Hepatic stellate cell (primary cell): Measurements from ENCODE around the gene ASXL2.
"Not testable (repeated sequence)": the region's sequence is repeated elsewhere in the genome, so short reads cannot be mapped to it uniquely, and the experiment has no call there.

Experiments used
- DNase-seq: peaks from one replicate; pipeline ENCODE4 v3.0.0; 2011; ENCODE audit warnings: low spot score

ASXL2 gene

DNA sequence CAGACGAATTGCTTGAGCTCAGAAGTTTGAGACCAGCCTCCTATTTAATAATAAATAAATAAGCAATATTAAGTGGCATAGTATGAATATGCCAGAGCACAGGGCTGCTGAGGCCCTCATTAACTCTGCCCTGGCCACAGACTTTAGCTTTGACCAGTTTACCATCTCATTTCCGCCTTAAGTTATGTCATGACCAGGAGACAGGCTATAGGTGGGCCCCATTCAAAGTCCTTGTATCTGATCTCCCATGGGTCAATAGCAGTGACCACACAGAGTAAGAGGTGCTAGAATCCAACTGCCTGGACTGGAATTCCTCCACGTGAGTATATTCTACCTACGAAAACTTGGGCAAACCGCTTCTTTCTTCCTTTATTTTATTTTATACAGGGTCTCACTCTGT lies 13.4 kb upstream of the ASXL2 start:
- DNase-seq, result no peak

GRCh38 chr2:25887624-25888242 lies 9.4 kb upstream of the ASXL2 start:
- DNase-seq, result no peak

- peak; percentile 70 for DNase-seq
Measured at GRCh38 chr2:25885933-25886332, 7.6 kb upstream of the ASXL2 start.

GRCh38 chr2:25881764-25882163 lies 3.5 kb upstream of the ASXL2 start:
- no peak for DNase-seq

GRCh38 chr2:25879133-25879730 lies 945 bp upstream of the ASXL2 start:
- DNase-seq, result peak; percentile 21

DNA sequence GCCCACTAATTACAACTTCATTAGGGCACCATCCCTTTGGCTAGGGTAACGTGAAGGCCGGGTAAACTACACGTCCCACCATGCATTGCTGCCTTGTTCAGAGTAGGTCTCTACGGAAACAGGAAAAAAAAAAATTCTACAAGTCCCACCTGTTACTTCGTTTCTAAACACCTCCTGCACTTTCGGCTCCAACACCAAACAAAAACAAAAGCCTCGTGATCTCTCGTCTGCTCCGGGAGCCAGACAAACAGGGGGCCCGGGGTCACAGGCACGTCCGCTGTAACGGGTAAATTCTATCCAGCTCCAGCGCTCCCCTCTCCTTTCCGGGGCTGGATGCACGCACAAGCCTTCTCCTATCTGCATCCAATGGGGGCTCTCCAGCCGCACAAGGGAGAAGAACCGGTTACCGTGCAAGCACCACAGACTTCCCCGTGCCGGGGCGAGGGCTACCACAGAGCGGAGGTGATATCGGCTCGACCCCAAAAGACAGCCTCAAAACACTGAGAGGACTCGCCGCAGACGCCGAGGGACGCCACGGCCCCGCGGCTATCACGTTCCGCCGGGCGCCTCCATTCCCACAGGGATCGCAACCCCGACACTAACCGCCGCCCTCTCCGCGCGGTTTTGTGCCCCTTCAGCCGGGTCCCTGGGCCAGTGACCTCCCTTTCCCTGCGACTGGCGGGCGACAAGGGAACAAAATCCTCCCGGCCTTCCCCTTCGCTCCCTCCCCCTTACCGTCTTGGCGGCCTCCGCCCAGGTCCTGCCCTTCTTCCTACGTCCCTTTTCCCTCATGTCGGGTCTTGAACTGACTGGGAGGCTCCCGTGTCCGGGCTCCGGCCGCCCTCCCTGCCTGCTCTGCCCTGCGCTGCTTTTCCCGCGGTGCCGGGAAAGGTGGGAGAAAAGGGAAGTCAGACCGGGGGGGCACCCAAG lies 591 bp downstream of the ASXL2 start:
- peak; percentile 52 for DNase-seq

GRCh38 chr2:25872134-25872533 lies 6.2 kb downstream of the ASXL2 start:
- DNase-seq, result no peak

GRCh38 chr2:25867396-25868003 lies 10.8 kb downstream of the ASXL2 start:
- no peak for DNase-seq

GRCh38 chr2:25856377-25856776 lies 21.9 kb downstream of the ASXL2 start:
- DNase-seq, result no peak

DNA sequence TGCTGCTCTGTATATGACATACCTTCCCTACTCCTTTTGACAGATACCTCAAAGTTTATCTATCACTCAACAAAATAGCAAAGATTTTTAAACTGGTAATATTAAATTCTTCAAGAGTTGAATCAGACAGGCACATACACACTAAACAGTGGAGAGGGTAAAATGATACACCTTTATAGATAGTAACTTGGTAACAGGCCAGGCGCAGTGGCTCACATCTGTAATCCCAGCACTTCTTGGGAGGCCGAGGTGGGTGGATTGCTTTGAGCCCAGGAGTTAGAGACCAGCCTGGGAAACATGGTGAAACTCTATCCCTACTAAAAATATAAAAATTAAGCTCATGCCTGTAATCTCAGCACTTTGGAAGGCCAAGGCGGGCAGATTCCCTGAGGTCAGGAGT lies 23.2 kb downstream of the ASXL2 start:
- DNase-seq, result no peak

DNA sequence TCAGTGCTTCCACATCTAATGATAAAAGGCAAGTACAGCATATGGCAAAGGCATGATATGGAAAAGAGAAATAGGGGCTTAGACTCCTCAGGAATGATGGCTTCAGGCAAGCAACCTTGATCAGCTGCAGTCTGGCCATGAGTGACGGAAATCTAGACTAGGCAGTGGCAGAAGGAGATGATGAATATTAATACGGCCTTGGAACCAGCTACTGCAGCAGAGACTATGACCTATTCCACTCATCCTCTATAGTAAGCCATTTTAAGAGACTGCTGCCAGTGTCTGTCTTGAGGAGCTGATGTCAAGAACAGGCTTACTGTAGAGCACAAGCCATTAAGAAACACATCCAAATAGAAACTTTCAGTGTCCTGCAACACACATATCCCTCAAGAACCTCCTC lies 23.7 kb downstream of the ASXL2 start:
- DNase-seq, result no peak

GRCh38 chr2:25853038-25853638 lies 25.1 kb downstream of the ASXL2 start:
- DNase-seq, result no peak

DNA sequence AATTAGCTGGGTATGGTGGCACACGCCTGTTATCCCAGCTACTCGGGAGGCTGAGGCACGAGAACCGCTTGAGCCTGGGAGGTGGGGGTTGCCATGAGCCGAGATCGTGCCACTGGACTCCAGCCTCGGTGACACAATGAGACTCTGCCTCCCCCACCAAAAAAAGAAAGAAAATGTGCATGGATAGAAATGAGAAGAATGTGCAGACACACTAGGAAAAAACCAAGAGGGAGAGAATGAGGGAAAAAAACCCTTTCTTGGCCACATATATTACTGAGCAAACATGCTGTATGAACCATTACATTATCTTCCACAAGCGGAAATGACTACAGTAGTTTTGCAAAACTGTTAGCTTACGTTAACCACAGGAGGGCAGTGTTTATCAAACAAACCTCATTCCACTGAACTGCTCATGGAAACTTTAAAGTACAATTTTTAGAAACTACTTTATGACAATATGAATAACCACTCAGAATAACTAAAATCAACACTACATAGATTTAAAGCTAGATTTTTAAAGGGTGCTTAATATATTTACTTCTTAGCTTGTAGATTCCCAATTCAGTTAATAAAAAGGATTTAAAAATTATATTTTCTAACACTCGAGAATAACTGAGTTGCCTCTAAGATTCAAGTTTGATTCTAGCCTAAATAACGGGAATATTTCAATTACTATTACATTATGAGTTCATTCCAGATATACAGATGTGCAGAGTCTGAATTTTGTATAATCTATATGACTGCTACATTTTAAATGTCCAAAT lies 26.4 kb downstream of the ASXL2 start:
- DNase-seq, result peak; percentile 67

- not testable (repeated sequence) for DNase-seq
Measured at GRCh38 chr2:25850400-25850799, 27.9 kb downstream of the ASXL2 start.

GRCh38 chr2:25849350-25849749 lies 28.9 kb downstream of the ASXL2 start:
- DNase-seq, result not testable (repeated sequence)

- no peak for DNase-seq
Measured at GRCh38 chr2:25845843-25846505, 32.3 kb downstream of the ASXL2 start.

DNA sequence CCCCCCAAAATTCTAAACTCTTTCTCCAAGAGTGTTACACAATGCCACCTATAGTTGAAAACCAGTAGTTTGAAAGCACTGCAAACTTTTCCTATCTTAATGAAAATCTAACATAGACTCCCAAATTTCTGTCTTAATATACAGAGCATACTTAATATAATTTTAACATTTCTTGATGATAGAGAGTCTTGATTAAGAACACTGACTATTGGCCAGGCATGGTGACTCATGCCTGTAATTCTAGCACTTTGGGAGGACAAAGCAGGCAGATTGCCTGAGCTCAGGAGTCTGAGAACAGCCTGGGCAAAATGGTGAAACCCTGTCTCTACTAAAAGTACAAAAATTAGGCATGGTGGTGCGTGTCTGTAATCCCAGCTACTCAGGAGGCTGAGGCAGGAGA lies 34.2 kb downstream of the ASXL2 start:
- no peak for DNase-seq

DNA sequence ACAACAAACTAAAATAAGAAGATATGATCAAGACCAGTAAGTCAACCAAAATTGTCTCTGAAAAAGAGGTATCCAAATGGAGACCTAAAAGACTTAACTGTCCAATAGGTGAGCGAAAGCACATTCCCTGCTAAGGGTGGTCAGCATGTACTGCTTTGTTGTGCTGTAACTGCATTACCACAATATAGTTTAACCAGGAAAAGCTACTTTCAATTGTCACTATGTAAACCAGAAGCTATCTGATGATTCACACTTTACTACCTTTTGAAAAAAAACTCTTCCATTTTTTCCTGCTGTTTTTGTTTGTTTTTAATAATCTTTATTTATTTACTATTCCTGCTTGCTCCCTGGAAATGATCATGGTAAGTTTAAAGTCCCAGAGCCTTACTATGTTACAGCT lies 36.1 kb downstream of the ASXL2 start:
- no peak for DNase-seq

GRCh38 chr2:25838152-25838756 lies 40.0 kb downstream of the ASXL2 start:
- DNase-seq, result no peak

DNA sequence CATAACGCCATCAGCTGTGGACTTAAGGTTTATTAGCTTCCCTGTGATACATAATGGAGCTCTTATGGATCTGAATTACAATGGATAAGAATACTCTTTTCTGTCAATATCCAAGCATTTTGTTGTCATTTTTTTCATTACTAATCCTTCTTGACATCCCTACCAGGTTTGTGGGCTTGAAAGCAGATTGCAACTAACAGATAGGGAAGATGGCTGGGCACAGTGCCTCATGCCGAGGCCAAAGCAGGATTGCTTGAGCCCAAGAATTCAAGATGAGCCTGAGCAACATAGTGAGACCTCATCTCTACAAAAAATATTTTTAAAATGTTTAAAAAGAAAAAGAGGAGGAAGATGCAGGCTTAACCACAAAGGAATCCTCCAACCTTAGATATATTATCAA lies 42.4 kb downstream of the ASXL2 start:
- DNase-seq, result no peak

- no peak for DNase-seq
Measured at GRCh38 chr2:25833566-25833965, 44.7 kb downstream of the ASXL2 start.
